ENCODE measurements around the gene LETM1. TPM values are rescaled to one million over a fixed set of nuclear protein-coding genes. Genes with fewer than 3 reads are reported as not detected.

LETM1 gene
- total RNA-seq, 2 donors from 2014 or later, result 32.1 to 34.5 TPM

GRCh38 chr4:1815096-1815996 is 40.6 kb downstream of the LETM1 start:
- Histone ChIP-seq H3K36me3 (peaks cover 71% of the 10 kb centered on the region), H3K27me3 (no peaks in the 10 kb centered on the region), H3K27ac (no peak overlapping the region), H3K4me3 (no peak overlapping the region), H3K4me1 (no peaks in the 10 kb centered on the region), H3K9me3 (no peaks in the 10 kb centered on the region)
- no peak for DNase-seq (ENCODE audit: low spot score)
- no peak for TF ChIP-seq CTCF (IDR thresholded peaks at IDR 0.05)

DNA sequence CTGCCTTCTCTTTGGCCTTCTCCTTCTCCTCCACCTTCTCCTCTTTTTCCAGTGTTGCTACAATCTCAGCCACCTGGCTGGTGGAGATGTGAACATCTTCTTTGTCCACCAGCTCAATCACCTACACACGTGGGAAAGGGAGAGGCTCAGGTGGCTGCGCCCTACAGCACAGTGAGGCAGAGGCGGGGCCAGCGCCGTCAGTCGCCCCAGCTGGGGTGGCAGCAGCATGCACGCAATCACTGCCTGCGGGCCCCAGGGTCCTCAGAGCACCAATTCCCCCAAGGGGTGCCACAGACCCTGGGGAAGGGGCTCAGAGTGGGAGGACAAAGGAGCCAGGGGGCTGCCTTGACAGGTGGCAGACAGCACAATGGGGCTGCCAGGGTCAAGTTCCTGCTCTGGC is 41.5 kb downstream of the LETM1 start:
- TF ChIP-seq CTCF (IDR thresholded peaks at IDR 0.05), result no peak
- Histone ChIP-seq H3K4me1 (no peaks in the 10 kb centered on the region), H3K27ac (no peak overlapping the region), H3K27me3 (no peaks in the 10 kb centered on the region), H3K36me3 (peaks cover 62% of the 10 kb centered on the region), H3K9me3 (no peaks in the 10 kb centered on the region), H3K4me3 (no peak overlapping the region)
- DNase-seq (ENCODE audit: low spot score), result no peak

DNA sequence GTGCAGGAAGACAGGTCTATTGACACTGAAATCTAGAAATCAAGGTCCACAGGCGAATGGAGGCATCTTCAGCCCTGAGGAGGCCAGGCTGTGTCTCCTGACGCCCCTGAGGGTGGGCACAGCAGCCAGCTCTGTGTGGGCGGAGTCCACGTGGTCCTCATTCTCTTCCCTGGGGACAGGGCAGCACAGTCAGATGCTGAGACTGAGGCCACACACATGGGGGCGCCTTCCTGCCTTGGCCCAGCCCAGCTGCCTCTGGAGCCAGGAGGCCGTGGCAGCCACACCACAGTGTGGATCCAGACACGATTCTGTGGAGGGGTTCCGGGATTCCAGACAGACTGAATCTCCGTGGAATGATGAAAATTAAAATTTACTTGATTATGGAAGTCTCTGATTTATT is 42.0 kb downstream of the LETM1 start:
- Histone ChIP-seq H3K27ac (no peak overlapping the region), H3K27me3 (no peaks in the 10 kb centered on the region), H3K4me1 (no peaks in the 10 kb centered on the region), H3K36me3 (peaks cover 57% of the 10 kb centered on the region), H3K4me3 (no peak overlapping the region), H3K9me3 (no peaks in the 10 kb centered on the region)
- no peak for DNase-seq (ENCODE audit: low spot score)
- no peak for TF ChIP-seq CTCF (IDR thresholded peaks at IDR 0.05)

GRCh38 chr4:1813231-1813630 is 42.7 kb downstream of the LETM1 start:
- no peak for DNase-seq (ENCODE audit: low spot score)
- H3K9me3 ChIP-seq, result no peaks in the 10 kb centered on the region
- peaks cover 50% of the 10 kb centered on the region for H3K36me3 ChIP-seq

DNA sequence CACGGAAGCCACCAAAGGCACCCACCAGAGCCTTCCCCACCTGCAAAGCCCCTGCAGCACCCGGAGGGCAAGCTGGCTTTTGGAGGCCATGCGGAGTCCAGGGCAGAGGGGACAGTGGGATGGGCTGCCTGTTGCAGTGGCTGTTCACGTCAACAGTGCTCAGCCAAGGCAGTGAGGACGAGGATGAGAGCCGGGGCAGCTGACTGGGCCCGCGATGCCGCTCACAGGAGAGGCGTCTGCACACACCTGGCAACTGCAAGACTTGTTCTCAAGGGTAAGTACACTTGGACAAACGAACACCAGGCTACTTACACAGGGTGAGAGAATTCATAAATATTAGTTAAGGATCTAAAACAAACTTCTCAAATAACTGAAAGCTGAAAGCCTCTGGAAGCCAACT is 43.2 kb downstream of the LETM1 start:
- no peak for DNase-seq (ENCODE audit: low spot score)
- Histone ChIP-seq H3K4me1 (no peaks in the 10 kb centered on the region), H3K27ac (no peak overlapping the region), H3K27me3 (no peaks in the 10 kb centered on the region), H3K9me3 (no peaks in the 10 kb centered on the region), H3K36me3 (peaks cover 45% of the 10 kb centered on the region), H3K4me3 (no peak overlapping the region)
- no peak for TF ChIP-seq CTCF (IDR thresholded peaks at IDR 0.05)

More at GRCh38 chr4:1813231-1813630, 42.7 kb downstream of the LETM1 start:
- no peak for TF ChIP-seq CTCF (IDR thresholded peaks at IDR 0.05)
- H3K4me3 ChIP-seq, result no peak overlapping the region
- H3K27ac ChIP-seq, result no peak overlapping the region
- H3K4me1 ChIP-seq, result no peaks in the 10 kb centered on the region
- H3K27me3 ChIP-seq, result no peaks in the 10 kb centered on the region

Data from right atrium auricular region (tissue), 2 donors.